Measurements from ENCODE around the gene DMRTA1. TPM values are rescaled to one million over a fixed set of nuclear protein-coding genes. Genes with fewer than 3 reads are reported as not detected.
"Not testable (repeated sequence)": the region's sequence is repeated elsewhere in the genome, so short reads cannot be mapped to it uniquely, and the experiment has no call there.

DMRTA1 gene
- polyA plus RNA-seq, 3 donors: not detected

- Histone ChIP-seq H3K36me3 (replicated peaks in 1 of 2; ENCODE audit: control insufficient read depth in 1 of 2, insufficient read depth in 2 of 2, low read length in 2 of 2) (no peaks in the 10 kb centered on the region), H3K9me3 (replicated peaks in 1 of 2; ENCODE audit: control insufficient read depth in 1 of 2, insufficient read depth in 1 of 2, low read length in 2 of 2) (peaks cover 0 to 3% of the 10 kb centered on the region in 2 donors), H3K4me1 (ENCODE audit: control insufficient read depth in 1 of 2, insufficient read depth in 2 of 2, low read length in 2 of 2) (no peaks in the 10 kb centered on the region), H4K20me1 (ENCODE audit: insufficient read depth, low read length) (no peaks in the 10 kb centered on the region), H2AFZ (ENCODE audit: insufficient read depth, low read depth, low read length, poor library complexity, severe bottlenecking) (no peak overlapping the region), H3K4me3 (replicated peaks in 1 of 3; ENCODE audit: low read depth in 2 of 3, low read length in 3 of 3) (no peak overlapping the region), H3K27ac (ENCODE audit: low read depth in 1 of 2, low read length in 2 of 2) (no peak overlapping the region), H3K9ac (ENCODE audit: insufficient read depth, low read length, poor library complexity, severe bottlenecking) (no peak overlapping the region), H3K27me3 (ENCODE audit: control insufficient read depth in 2 of 2, insufficient read depth in 2 of 2, low read length in 2 of 2) (no peaks in the 10 kb centered on the region), H3K79me2 (ENCODE audit: insufficient read depth, low read length) (no peaks in the 10 kb centered on the region), H3K4me2 (replicated peaks; ENCODE audit: extremely low read depth, low read length, poor library complexity, severe bottlenecking) (no peak overlapping the region)
- no peaks in the 10 kb centered on the region for H3K4me1 Mint-ChIP-seq
- H3K36me3 Mint-ChIP-seq: no peaks in the 10 kb centered on the region
- intact Hi-C loops (cut with micrococcal nuclease): no loop called here
- no peak overlapping the region for H3K4me3 Mint-ChIP-seq
- TF ChIP-seq CTCF (IDR thresholded peaks at IDR 0.05): no peak
- peaks cover 0 to 13% (median 5%) of the 10 kb centered on the region in 7 donors for H3K9me3 Mint-ChIP-seq
- no peak overlapping the region for H3K27ac Mint-ChIP-seq
- 92% methylated on average over 12 of the region's 15 CpGs for WGBS (ENCODE audit: insufficient coverage)
- no peaks in the 10 kb centered on the region for H3K27me3 Mint-ChIP-seq (ENCODE audit: low read depth in 3 of 3)
- no peak for DNase-seq
Measured at GRCh38 chr9:22433691-22434090, 12.9 kb upstream of the DMRTA1 start.

- H3K27me3 ChIP-seq (ENCODE audit: control insufficient read depth in 2 of 2, insufficient read depth in 2 of 2, low read length in 2 of 2); H2AFZ ChIP-seq (ENCODE audit: insufficient read depth, low read depth, low read length, poor library complexity, severe bottlenecking); H3K27me3 Mint-ChIP-seq (ENCODE audit: low read depth in 3 of 3); H3K9me3 ChIP-seq (replicated peaks in 1 of 2; ENCODE audit: control insufficient read depth in 1 of 2, insufficient read depth in 1 of 2, low read length in 2 of 2); intact Hi-C loops (cut with micrococcal nuclease); H3K27ac Mint-ChIP-seq; H3K4me3 Mint-ChIP-seq; H3K36me3 Mint-ChIP-seq; H3K36me3 ChIP-seq (replicated peaks in 1 of 2; ENCODE audit: control insufficient read depth in 1 of 2, insufficient read depth in 2 of 2, low read length in 2 of 2); H3K27ac ChIP-seq (ENCODE audit: low read depth in 1 of 2, low read length in 2 of 2); H3K4me3 ChIP-seq (replicated peaks in 1 of 3; ENCODE audit: low read depth in 2 of 3, low read length in 3 of 3); H3K9ac ChIP-seq (ENCODE audit: insufficient read depth, low read length, poor library complexity, severe bottlenecking); DNase-seq; H3K79me2 ChIP-seq (ENCODE audit: insufficient read depth, low read length); H3K4me2 ChIP-seq (replicated peaks; ENCODE audit: extremely low read depth, low read length, poor library complexity, severe bottlenecking); H4K20me1 ChIP-seq (ENCODE audit: insufficient read depth, low read length); H3K4me1 Mint-ChIP-seq; H3K4me1 ChIP-seq (ENCODE audit: control insufficient read depth in 1 of 2, insufficient read depth in 2 of 2, low read length in 2 of 2): not testable (repeated sequence)
- WGBS (ENCODE audit: insufficient coverage): 74% methylated on average over 2 of the region's 3 CpGs
- peaks cover 0 to 19% (median 5%) of the 10 kb centered on the region in 7 donors for H3K9me3 Mint-ChIP-seq
Measured at GRCh38 chr9:22435252-22435651, 11.4 kb upstream of the DMRTA1 start.

GRCh38 chr9:22437461-22438067 is 9.1 kb upstream of the DMRTA1 start:
- H3K36me3 Mint-ChIP-seq; H3K4me1 ChIP-seq (ENCODE audit: control insufficient read depth in 1 of 2, insufficient read depth in 2 of 2, low read length in 2 of 2); H3K4me1 Mint-ChIP-seq; intact Hi-C loops (cut with micrococcal nuclease); H3K27me3 ChIP-seq (ENCODE audit: control insufficient read depth in 2 of 2, insufficient read depth in 2 of 2, low read length in 2 of 2); DNase-seq; H3K27me3 Mint-ChIP-seq (ENCODE audit: low read depth in 3 of 3); H3K36me3 ChIP-seq (replicated peaks in 1 of 2; ENCODE audit: control insufficient read depth in 1 of 2, insufficient read depth in 2 of 2, low read length in 2 of 2); H3K4me3 Mint-ChIP-seq; H3K27ac ChIP-seq (ENCODE audit: low read depth in 1 of 2, low read length in 2 of 2); H3K4me2 ChIP-seq (replicated peaks; ENCODE audit: extremely low read depth, low read length, poor library complexity, severe bottlenecking); H3K79me2 ChIP-seq (ENCODE audit: insufficient read depth, low read length); H3K4me3 ChIP-seq (replicated peaks in 1 of 3; ENCODE audit: low read depth in 2 of 3, low read length in 3 of 3); H3K9me3 ChIP-seq (replicated peaks in 1 of 2; ENCODE audit: control insufficient read depth in 1 of 2, insufficient read depth in 1 of 2, low read length in 2 of 2); H3K9ac ChIP-seq (ENCODE audit: insufficient read depth, low read length, poor library complexity, severe bottlenecking); H3K27ac Mint-ChIP-seq; H4K20me1 ChIP-seq (ENCODE audit: insufficient read depth, low read length); H2AFZ ChIP-seq (ENCODE audit: insufficient read depth, low read depth, low read length, poor library complexity, severe bottlenecking): not testable (repeated sequence)
- peaks cover 6 to 22% (median 9%) of the 10 kb centered on the region in 7 donors for H3K9me3 Mint-ChIP-seq
- WGBS (ENCODE audit: insufficient coverage): 95% methylated on average over 5 of the region's 8 CpGs
